HG02870 (cell line): Measurements from ENCODE around the gene TCERG1L.

Experiments used
- ATAC-seq: cut with Tn5 transposase; IDR thresholded peaks from one replicate; pipeline ENCODE4 v1.9.1; 2021; ENCODE audit warnings: mild to moderate bottlenecking, moderate library complexity; ENCODE audit not compliant: unreplicated experiment

TCERG1L gene

DNA sequence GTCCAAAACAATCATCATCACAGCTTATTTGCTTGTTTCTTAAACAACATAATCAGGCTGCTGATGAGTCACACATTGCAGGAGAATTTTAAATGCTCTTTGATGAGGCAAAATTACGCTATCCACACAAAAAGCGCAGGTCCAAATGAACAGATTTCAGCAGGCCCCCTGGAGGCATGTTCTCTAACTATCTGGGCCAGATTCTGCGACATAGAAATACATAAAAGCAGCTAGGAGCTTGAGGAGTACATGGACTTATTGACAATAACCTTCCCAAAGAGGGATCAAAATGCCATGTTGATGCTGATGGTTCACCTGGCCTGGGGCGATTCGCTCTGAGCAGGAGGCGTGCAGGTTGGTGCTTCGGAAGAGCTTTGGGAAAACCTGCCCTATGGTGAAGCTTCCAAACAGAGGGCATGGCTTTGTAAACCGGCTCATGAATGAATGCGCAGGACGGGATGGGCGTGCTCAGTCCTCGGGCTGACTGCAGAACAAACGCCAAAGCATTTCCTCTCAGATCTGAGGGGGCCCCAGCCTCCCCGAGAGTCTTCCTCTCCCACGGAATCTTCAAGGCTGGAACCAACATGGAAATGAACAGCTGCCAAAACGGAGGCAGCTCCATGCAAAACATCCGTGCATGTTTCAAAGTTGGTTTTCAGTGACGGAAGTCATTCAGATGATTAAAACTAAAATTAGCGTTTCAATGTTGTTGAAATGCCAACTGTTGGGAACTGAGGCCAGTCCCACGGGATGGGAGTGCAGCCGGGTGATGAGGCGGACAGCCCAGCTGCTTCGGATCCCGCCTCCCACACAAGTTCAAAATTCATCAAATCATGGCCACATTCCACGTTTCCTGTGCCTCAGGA lies 179.6 kb downstream of the TCERG1L start:
- no peak for ATAC-seq

- ATAC-seq, result no peak
These were observed 181.5 kb downstream of the TCERG1L start for GRCh38 chr10:131130025-131130424.

- no peak for ATAC-seq
These were observed 182.0 kb downstream of the TCERG1L start for GRCh38 chr10:131129544-131129943.

GRCh38 chr10:131128731-131129130 lies 182.8 kb downstream of the TCERG1L start:
- no peak for ATAC-seq

DNA sequence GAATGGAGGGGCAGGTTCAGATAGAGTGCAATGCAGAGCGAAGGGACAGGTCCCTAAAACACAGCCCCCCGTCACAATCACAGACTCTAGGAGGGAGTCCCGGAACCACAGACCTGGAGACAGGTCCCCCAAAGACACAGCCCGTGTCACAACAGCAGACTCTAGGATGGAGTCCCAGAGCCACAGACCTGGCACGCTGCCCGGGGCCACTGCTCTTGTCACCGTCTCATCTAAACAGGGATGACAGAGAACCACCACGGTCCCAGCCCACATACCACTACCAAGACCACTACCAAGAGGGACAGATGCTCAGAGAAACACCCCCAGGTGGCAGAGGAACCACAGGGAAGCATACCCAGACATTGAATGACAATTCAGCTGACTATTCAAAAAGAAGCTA lies 183.9 kb downstream of the TCERG1L start:
- ATAC-seq, result no peak

GRCh38 chr10:131127138-131127589 lies 184.4 kb downstream of the TCERG1L start:
- ATAC-seq, result no peak

DNA sequence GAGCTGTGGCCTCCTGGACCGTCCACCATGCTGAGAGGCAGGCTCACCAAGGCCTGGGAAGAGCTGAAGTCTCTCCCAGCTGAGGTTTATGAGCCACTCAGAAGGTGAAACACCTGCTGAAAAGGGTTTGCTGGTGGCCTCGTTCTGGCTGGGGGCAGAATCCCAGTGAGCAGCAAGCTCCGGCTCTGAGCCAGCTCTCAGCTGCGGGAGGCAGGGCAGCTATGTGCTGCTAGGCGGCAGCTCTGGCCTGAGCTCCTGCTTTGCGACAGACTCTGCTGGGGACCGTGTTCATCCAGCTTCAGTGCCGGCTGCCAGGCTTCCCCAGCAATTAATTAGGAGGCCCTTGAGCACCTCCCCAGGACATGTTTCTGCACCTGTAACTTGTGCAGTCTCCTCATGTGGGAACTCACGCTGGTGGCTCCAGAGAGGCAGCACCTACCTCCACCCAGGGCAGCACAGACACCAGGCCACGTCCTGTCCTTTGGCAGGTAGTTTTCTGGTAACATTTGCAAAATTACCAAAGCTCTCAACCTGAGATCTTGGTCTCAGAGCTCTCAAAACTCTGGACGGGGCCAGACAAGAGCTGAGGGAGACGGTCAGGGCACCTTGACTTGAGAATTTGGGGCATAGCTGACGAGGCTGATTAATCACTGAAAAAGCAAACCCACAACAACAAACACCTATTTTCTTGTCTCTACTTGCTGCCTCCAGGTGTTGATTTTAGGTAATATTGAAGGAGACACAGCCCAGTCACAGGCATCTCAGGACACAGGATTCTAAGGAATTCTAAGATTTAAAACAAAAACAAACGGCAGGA lies 185.0 kb downstream of the TCERG1L start:
- no peak for ATAC-seq

DNA sequence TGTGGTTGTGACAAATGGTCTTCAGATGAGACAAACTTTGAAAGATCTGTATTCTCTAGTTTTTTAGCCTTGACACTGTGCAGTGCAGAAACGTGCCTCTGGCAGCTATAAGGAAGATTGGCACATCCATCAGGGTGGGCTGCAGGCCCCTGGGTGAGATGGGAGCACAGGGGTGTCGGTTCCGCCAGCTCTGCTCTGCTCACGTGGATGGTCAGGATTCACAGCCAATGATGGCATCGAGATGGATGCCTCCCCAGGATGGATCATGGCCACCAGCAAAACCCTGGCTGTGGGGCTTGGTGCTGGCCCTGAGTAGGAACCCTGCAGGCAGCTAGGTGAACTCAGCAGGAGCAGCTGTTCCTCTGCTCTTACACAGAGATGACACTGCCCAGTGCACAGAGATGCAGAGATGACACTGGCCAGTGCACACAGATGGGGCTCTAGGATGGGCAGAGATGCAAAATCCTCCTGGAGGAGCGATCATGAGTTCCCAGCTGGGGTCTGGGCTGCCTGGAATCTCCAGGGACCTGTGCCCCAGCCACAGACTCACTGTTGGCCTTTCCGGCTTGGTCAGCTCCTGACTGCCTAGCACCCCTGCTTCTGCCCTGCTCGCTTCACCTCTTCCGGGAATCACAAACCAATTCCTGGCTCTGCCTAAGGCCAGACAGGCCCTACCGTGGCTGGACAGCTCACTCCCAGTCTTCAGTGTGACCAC lies 185.9 kb downstream of the TCERG1L start:
- ATAC-seq, result no peak

DNA sequence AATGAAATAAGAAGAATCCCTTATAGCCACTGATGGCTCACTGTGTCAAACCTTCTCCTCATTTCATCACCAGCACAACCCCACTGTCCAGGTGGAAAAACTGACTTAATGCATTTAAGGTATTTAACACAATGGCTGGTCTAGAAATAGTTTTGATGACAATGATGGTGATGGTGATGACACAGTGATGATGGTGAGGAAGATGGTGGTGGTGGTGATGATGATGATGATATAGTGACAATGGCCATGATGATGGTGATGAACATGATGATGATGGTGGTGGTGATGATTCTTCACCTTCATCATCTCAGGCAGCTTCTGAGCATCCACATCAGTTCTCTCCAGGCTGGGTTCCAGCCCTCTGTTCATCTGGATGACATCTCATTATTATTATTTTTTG lies 186.6 kb downstream of the TCERG1L start:
- ATAC-seq, result no peak

DNA sequence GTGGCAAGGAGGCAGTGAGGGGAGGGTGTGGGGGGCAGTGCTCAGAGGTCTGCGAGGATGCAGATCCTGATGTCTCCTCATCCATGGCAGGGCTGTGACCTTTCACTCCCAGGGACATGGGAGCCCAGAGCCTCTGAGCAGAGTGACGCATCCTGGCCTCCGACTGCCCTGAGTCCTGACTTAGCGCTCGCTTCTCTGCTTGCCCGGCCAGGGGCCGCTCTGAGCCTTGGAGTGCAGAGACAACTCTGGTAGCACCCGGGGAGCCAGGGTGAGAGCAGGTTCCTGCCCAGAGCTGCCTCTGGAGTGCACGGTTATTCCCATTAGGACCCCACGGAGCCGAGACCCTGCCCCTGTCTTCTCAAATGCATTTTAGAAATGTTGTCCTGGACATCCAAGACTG lies 188.0 kb downstream of the TCERG1L start:
- ATAC-seq, result no peak

DNA sequence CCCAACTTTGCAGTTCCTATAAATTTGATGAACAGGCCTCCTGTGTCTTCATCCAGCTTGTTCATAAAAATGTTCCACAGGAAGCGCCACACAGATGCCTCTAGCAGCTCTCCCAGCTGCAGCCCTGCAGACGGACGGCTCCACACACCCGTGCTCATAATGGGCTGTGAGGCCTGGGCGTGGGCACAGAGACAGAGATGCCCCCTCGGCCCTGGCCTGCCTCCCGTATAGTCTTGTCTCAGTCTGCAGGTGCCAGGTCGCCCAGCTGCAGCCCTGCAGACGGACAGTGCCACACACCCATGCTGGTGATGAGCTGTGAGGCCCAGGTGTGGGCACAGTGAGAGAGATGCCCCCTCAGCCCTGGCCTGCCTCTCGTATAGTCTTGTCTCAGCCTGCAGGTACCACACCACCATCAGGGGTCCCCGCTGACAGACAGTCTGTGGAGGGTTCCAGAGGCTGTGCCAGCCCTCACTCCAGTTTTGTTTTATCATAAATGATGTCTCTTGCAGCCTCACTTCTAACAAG lies 189.9 kb downstream of the TCERG1L start:
- no peak for ATAC-seq

DNA sequence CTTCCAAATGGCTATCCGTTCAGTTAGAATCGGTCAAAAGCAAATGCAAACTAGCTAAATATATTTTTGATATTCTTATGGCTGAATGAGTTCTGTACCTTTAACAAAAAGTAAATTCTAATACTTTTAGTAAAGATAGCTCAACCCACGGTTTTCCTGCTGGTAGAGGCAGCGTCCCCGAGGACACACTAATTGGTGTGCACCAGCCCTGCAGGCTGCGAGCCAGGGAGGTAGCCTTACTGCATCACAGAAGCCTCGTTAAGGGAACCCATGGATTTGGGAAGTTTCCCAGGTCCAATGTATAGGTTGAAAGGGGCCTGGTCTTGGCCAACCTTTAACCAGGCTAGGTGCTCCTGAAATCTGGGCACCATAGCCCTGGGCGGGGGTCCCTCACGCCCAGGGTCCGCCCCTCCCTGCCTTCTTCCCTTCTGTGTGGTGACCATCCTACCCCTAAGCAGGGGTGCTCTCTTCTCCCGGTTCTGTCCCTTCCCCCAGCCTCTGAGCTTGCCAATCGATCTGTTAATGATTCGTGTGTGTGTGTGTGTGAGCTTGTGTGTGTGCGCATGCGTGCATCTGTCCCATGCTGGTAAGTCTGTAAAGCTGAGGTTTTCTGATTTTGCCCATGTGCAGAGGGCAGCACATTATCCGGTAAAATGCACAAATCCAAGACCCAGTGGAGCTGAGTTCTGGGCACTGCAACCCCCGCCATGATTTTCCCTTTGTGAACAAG lies 191.7 kb downstream of the TCERG1L start:
- ATAC-seq, result no peak

- no peak for ATAC-seq
These were observed 193.9 kb downstream of the TCERG1L start for GRCh38 chr10:131117416-131118212.

DNA sequence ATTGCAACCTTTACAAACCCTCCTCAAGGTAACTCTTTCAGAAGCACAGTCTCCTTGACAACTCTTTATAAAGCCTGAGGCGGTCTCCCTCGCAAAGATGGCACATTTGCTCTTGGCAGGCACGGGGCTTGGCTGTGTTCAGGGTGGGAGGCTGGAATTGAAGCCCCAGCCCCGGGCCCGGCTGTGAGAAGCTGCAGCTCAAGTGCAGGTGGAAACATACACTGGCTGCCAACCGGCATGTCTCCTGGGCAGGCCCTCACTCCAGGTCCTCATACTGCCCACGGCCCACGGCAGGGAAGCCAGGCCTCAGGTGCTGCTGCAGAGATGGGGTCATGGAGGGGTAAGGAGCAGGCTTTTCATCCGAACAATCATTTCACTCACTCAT lies 194.5 kb downstream of the TCERG1L start:
- no peak for ATAC-seq

DNA sequence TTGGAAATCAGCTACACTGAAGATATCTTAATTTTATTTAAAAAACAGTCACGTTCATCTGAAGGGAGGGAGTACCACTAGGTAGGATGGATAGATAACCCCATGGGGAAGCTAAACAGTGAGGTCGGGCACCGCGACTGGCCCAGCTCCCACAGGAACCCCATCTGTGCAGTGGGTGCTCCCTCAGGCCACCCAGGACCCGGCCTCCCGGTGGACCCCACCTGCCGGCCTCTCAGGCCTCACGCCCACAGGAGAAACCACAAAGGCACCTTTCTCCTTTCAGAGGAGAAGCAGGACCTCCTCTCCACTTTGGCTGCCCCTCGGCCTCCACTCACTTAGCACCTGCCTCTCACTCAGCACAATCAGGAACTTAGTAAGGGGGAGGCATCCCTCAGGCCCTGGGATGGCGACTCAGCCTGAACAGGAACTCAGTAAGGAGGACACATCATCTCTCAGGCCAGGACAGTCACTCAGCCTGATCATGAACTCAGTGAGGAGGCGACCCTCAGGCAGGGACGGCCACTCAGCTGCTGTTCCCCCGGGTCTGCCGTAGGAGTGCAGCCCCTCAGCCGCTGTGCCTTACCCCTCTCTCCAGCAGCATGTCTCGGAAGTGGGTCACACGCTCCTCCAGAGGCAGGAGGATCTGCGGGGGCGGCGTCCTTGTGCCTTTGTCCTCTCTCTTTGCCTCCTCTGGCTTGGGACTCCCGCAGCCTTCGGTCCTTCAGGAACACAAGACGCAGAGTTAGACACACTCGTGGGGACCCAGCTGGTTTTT lies 195.1 kb downstream of the TCERG1L start:
- ATAC-seq, result no peak

- no peak for ATAC-seq
These were observed 195.7 kb downstream of the TCERG1L start for GRCh38 chr10:131115801-131116200.

GRCh38 chr10:131115321-131115720 lies 196.2 kb downstream of the TCERG1L start:
- no peak for ATAC-seq

GRCh38 chr10:131114846-131115245 lies 196.7 kb downstream of the TCERG1L start:
- ATAC-seq, result no peak
